ENCODE data around the gene UNC13B. TPM values are rescaled to one million over a fixed set of nuclear protein-coding genes. Genes with fewer than 3 reads are reported as not detected.

UNC13B gene
- total and polyA plus RNA-seq, 2 of the 13 experiments (the other 11 are each of a cell fraction or from before 2014, with no cell fraction given) = 14.0 to 18.3 TPM

DNA sequence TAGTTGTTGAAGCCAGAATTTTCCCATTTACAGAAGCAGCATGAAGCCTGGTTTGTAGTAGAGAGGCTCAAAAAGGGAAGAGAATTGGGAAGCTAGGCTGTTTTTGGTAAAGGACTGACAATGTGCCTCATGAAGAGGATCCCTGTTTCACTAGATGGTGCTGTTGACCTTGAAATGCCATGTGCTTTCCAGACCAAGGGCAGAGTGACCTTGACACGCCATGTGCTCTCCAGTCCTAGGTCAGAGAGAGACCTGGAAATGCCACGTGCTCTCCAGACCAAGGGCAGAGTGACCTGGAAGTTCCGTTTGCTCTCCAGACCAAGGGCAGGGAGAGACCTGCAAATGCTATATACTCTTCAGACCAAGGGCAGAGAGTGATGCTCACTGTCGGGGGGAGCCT is 32.0 kb downstream of the UNC13B start (continued):
- TF ChIP-seq, protein P1, sequence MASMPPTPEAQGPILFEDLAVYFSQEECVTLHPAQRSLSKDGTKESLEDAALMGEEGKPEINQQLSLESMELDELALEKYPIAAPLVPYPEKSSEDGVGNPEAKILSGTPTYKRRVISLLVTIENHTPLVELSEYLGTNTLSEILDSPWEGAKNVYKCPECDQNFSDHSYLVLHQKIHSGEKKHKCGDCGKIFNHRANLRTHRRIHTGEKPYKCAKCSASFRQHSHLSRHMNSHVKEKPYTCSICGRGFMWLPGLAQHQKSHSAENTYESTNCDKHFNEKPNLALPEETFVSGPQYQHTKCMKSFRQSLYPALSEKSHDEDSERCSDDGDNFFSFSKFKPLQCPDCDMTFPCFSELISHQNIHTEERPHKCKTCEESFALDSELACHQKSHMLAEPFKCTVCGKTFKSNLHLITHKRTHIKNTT (CRISPR knock-in tag; IDR thresholded peaks at IDR 0.05) = no peak
- TF ChIP-seq ZSCAN20 (CRISPR knock-in tag; IDR thresholded peaks at IDR 0.05; ENCODE audit: borderline replicate concordance) = no peak
- TF ChIP-seq, protein P2, sequence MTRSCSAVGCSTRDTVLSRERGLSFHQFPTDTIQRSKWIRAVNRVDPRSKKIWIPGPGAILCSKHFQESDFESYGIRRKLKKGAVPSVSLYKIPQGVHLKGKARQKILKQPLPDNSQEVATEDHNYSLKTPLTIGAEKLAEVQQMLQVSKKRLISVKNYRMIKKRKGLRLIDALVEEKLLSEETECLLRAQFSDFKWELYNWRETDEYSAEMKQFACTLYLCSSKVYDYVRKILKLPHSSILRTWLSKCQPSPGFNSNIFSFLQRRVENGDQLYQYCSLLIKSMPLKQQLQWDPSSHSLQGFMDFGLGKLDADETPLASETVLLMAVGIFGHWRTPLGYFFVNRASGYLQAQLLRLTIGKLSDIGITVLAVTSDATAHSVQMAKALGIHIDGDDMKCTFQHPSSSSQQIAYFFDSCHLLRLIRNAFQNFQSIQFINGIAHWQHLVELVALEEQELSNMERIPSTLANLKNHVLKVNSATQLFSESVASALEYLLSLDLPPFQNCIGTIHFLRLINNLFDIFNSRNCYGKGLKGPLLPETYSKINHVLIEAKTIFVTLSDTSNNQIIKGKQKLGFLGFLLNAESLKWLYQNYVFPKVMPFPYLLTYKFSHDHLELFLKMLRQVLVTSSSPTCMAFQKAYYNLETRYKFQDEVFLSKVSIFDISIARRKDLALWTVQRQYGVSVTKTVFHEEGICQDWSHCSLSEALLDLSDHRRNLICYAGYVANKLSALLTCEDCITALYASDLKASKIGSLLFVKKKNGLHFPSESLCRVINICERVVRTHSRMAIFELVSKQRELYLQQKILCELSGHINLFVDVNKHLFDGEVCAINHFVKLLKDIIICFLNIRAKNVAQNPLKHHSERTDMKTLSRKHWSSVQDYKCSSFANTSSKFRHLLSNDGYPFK (CRISPR knock-in tag; IDR thresholded peaks at IDR 0.05; ENCODE audit: borderline replicate concordance) = no peak
- TF ChIP-seq FOXO1 (CRISPR knock-in tag; IDR thresholded peaks at IDR 0.05) = 0 out of 2 replicates have a peak, but pooled peaks have one; percentile 50
- TF ChIP-seq ZNF619 (CRISPR knock-in tag; IDR thresholded peaks at IDR 0.05) = no peak
- no peak for TF ChIP-seq MAFG (CRISPR knock-in tag; IDR thresholded peaks at IDR 0.05)
- peak; percentile 50 for TF ChIP-seq HNF4A (CRISPR knock-in tag; IDR thresholded peaks at IDR 0.05)
- no peak for TF ChIP-seq ZC3H13 (CRISPR knock-in tag; IDR thresholded peaks at IDR 0.05)
- TF ChIP-seq SIN3A (IDR thresholded peaks at IDR 0.05; ENCODE audit: borderline replicate concordance, low read depth, low read length) = no peak
- no peak for TF ChIP-seq NFE2L1 (CRISPR knock-in tag; IDR thresholded peaks at IDR 0.05; ENCODE audit: borderline replicate concordance)
- peak; percentile 60 for TF ChIP-seq HDAC1 (CRISPR knock-in tag; IDR thresholded peaks at IDR 0.05)
- TF ChIP-seq SP1 (IDR thresholded peaks at IDR 0.05) = no peak
- no peak for TF ChIP-seq SP1 (CRISPR knock-in tag; IDR thresholded peaks at IDR 0.05)
- TF ChIP-seq, protein P3, sequence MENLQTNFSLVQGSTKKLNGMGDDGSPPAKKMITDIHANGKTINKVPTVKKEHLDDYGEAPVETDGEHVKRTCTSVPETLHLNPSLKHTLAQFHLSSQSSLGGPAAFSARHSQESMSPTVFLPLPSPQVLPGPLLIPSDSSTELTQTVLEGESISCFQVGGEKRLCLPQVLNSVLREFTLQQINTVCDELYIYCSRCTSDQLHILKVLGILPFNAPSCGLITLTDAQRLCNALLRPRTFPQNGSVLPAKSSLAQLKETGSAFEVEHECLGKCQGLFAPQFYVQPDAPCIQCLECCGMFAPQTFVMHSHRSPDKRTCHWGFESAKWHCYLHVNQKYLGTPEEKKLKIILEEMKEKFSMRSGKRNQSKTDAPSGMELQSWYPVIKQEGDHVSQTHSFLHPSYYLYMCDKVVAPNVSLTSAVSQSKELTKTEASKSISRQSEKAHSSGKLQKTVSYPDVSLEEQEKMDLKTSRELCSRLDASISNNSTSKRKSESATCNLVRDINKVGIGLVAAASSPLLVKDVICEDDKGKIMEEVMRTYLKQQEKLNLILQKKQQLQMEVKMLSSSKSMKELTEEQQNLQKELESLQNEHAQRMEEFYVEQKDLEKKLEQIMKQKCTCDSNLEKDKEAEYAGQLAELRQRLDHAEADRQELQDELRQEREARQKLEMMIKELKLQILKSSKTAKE (CRISPR knock-in tag; IDR thresholded peaks at IDR 0.05; ENCODE audit: borderline replicate concordance) = no peak
- TF ChIP-seq ZNF44 (CRISPR knock-in tag; IDR thresholded peaks at IDR 0.05) = no peak
- TF ChIP-seq ZNF781 (CRISPR knock-in tag; IDR thresholded peaks at IDR 0.05; ENCODE audit: borderline replicate concordance, not compliant biosample characterization) = no peak
- TF ChIP-seq, protein P4, sequence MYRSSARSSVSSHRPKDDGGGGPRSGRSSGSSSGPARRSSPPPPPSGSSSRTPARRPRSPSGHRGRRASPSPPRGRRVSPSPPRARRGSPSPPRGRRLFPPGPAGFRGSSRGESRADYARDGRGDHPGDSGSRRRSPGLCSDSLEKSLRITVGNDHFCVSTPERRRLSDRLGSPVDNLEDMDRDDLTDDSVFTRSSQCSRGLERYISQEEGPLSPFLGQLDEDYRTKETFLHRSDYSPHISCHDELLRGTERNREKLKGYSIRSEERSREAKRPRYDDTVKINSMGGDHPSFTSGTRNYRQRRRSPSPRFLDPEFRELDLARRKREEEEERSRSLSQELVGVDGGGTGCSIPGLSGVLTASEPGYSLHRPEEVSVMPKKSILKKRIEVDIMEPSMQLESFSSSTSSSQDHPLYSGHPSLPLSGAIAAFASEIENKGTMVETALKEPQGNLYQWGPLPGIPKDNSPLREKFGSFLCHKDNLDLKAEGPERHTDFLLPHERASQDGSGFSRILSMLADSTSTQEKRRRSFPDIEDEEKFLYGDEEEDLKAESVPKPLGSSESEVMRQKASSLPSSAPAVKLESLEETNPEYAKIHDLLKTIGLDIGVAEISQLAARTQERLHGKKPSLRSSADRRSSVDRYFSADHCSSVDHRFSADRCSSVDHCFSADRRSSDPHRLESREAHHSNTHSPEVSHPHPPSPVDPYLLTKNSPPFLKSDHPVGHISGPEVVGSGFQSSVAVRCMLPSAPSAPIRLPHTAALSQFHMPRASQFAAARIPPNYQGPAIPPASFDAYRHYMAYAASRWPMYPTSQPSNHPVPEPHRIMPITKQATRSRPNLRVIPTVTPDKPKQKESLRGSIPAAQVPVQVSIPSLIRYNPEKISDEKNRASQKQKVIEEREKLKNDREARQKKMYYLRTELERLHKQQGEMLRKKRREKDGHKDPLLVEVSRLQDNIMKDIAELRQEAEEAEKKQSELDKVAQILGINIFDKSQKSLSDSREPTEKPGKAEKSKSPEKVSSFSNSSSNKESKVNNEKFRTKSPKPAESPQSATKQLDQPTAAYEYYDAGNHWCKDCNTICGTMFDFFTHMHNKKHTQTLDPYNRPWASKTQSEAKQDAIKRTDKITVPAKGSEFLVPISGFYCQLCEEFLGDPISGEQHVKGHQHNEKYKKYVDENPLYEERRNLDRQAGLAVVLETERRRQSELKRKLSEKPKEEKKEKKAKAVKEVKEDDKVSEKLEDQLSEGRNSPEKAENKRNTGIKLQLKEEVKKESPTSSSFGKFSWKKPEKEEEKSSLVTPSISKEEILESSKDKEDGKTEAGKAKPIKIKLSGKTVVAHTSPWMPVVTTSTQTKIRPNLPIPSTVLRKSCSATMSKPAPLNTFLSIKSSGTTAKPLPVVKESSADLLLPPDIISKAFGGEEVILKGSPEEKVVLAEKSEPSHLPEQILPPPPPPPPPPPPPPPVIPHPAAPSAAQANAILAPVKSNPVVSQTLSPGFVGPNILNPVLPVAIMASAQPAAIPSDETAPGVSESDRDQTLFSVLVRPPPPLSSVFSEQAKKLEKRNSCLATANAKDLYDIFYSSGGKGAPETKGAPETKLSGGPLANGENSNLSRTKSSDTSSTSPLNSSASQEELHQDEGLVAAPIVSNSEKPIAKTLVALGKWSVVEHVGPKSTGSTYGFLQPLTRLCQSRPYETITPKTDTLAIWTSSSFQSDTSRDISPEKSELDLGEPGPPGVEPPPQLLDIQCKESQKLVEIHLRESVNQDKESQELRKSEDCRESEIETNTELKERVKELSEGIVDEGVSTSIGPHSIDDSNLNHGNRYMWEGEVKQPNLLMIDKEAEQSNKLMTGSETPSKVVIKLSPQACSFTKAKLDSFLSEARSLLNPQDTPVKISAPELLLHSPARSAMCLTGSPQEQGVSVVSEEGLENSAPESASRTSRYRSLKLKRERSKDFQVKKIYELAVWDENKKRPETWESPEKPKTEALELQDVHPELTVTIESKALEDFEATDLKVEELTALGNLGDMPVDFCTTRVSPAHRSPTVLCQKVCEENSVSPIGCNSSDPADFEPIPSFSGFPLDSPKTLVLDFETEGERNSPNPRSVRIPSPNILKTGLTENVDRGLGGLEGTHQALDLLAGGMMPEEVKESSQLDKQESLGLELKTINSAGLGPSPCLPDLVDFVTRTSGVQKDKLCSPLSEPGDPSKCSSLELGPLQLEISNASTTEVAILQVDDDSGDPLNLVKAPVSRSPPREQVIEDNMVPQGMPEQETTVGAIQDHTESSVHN (CRISPR knock-in tag; IDR thresholded peaks at IDR 0.05) = no peak
